A549 (cell line): ENCODE results near the gene SCIN.

ENCODE experiments used
- CEBPB ChIP-seq, 2 experiments: fragments of >200 bp in 1 of 2; sonication (Bioruptor Twin) in 1 of 2; formaldehyde crosslinking in 1 of 2; IDR thresholded peaks; 2 replicates each; pipeline ENCODE4 v1.6.1; 2012 to 2016
- CTCF ChIP-seq: fragments of >200 bp; sonication (Bioruptor Twin); formaldehyde crosslinking; IDR thresholded peaks from 3 replicates; pipeline ENCODE4 v1.5.1; 2016
- EP300 ChIP-seq, 2 experiments: fragments of >200 bp; sonication (Bioruptor Twin); formaldehyde crosslinking; IDR thresholded peaks; 2 replicates in 1 of 2; 3 replicates in 1 of 2; pipeline ENCODE4 v1.6.1; 2016 to 2017
- JUNB ChIP-seq: fragments of >200 bp; sonication (Bioruptor Twin); formaldehyde crosslinking; IDR thresholded peaks from 2 replicates; pipeline ENCODE4 v1.6.1; 2016
- KDM1A ChIP-seq: fragments of 200-600 bp; sonication (generic); IDR thresholded peaks from 2 replicates; pipeline ENCODE4 v1.6.1; 2016; ENCODE audit warnings: low read depth, mild to moderate bottlenecking
- MAFK ChIP-seq: fragments of 450-650 bp; IDR thresholded peaks from 2 replicates; pipeline ENCODE4 v1.6.1; 2014; ENCODE audit not compliant: partially characterized antibody
- MYC ChIP-seq: IDR thresholded peaks from 2 replicates; pipeline ENCODE4 v1.6.1; 2012; ENCODE audit warnings: mild to moderate bottlenecking, inconsistent platforms, low read length, improper control_type of control experiment, borderline replicate concordance
- POLR2A ChIP-seq: IDR thresholded peaks from 2 replicates; pipeline ENCODE4 v1.6.1; 2012; ENCODE audit warnings: mild to moderate bottlenecking, low read length

GRCh38 chr7:12661581-12661980 is 91.1 kb downstream of the SCIN start:
- TF ChIP-seq MYC (no peak), CTCF (no peak), CEBPB (IDR thresholded peaks at IDR 0.05) (no peak), EP300 (IDR thresholded peaks at IDR 0.05) (no peak), JUNB (no peak), MAFK (no peak), POLR2A (no peak), KDM1A (no peak)
